HepG2 (cell line): ENCODE measurements around the gene TMCC1. TPM values are rescaled to one million over a fixed set of nuclear protein-coding genes. Genes with fewer than 3 reads are reported as not detected.

ENCODE experiments used
- ATAC-seq: fragments of 200-7000 bp; cut with Tn5 transposase; 3 replicates; pipeline ENCODE4 v1.9.1; 2020; ENCODE audit warnings: mild to moderate bottlenecking, moderate library complexity
- BruUV-seq: library from RNA; stranded (reverse); fragments of 400-500 nt; replicated peaks from 2 replicates; lab custom pipeline; 2021; lab: Mats Ljungman, UMichigan
- CTCF ChIA-PET: fragments of 300-600 bp; formaldehyde crosslinking; extraction: SDS; loops from one replicate; lab custom pipeline; 2021; ENCODE audit warnings: low total read pairs, inconsistent platforms, low intra/inter-chr PET ratio; lab: Yijun Ruan, JAX
- POLR2A ChIA-PET: fragments of 350-600 bp; sonication (Branson Sonifier 250); formaldehyde crosslinking; loops from one replicate; lab custom pipeline; 2020; ENCODE audit warnings: antibody characterized with exemption, inconsistent platforms; lab: Yijun Ruan, JAX
- DNase-seq: peaks from one replicate; pipeline ENCODE4 v3.0.0-alpha.2; 2015; ENCODE audit warnings: low spot score
- FAIRE-seq: peaks from 3 replicates; lab custom pipeline; 2011; peaks lifted over from hg19 to GRCh38; lab: Jason Lieb, UNC
- H2AFZ ChIP-seq: one replicate; pipeline ENCODE4 v1.6.1; 2011; ENCODE audit warnings: low read length, inconsistent platforms
- H3K27ac ChIP-seq: fragments of 300-600 bp; 3 replicates; pipeline ENCODE4 v1.8.0; 2011; ENCODE audit warnings: mixed run types, mild to moderate bottlenecking, mixed read lengths, low read length, inconsistent platforms; ENCODE audit not compliant: insufficient read depth; ENCODE audit errors: extremely low read length
- H3K27me3 ChIP-seq, 2 experiments: fragments of 200-600 bp in 1 of 2; 2 replicates in 1 of 2; 3 replicates in 1 of 2; pipeline versions ENCODE4 v1.6.0 to v1.8.0; 2011; ENCODE audit warnings: low read length in 2 of 2, mild to moderate bottlenecking in 2 of 2, moderate library complexity in 2 of 2, inconsistent platforms in 1 of 2; ENCODE audit not compliant: insufficient read depth in 2 of 2, control insufficient read depth in 1 of 2
- H3K36me3 ChIP-seq, 2 experiments: fragments of 200-600 bp in 1 of 2; replicated peaks in 1 of 2; 2 replicates in 1 of 2; 3 replicates in 1 of 2; pipeline versions ENCODE4 v1.5.1 to v1.8.0; 2011; ENCODE audit warnings: low read length in 2 of 2, inconsistent platforms in 1 of 2; ENCODE audit not compliant: insufficient read depth in 2 of 2, control insufficient read depth in 1 of 2
- H3K4me1 ChIP-seq: 2 replicates; pipeline ENCODE4 v1.5.1; 2012; ENCODE audit warnings: low read length, inconsistent platforms; ENCODE audit not compliant: insufficient read depth
- H3K4me2 ChIP-seq: 2 replicates; pipeline ENCODE4 v1.6.0; 2011; ENCODE audit warnings: low read depth, low read length, inconsistent platforms
- H3K4me3 ChIP-seq, 3 experiments: fragments of 200-600 bp in 1 of 3; sonication (generic), shearing (Covaris generic) in 1 of 3; replicated peaks in 1 of 3; 2 replicates each; pipeline ENCODE4 v1.5.1; 2011 to 2016; ENCODE audit warnings: low read length in 3 of 3, inconsistent platforms in 2 of 3, low read depth in 2 of 3, mild to moderate bottlenecking in 2 of 3, control low read depth in 1 of 3, mixed read lengths in 1 of 3; ENCODE audit not compliant: insufficient read depth in 1 of 3
- H3K79me2 ChIP-seq: one replicate; pipeline ENCODE4 v1.6.1; 2011; ENCODE audit warnings: low read length, inconsistent platforms; ENCODE audit not compliant: insufficient read depth
- H3K9ac ChIP-seq: 2 replicates; pipeline ENCODE4 v1.6.0; 2011; ENCODE audit warnings: mild to moderate bottlenecking, low read depth, low read length, inconsistent platforms; ENCODE audit not compliant: insufficient read depth
- H3K9me3 ChIP-seq: 2 replicates; pipeline ENCODE4 v1.5.1; 2012; ENCODE audit warnings: mild to moderate bottlenecking, low read length
- H4K20me1 ChIP-seq: 2 replicates; pipeline ENCODE4 v1.6.0; 2011; ENCODE audit warnings: inconsistent platforms, mild to moderate bottlenecking, low read length, moderate library complexity; ENCODE audit not compliant: insufficient read depth
- ELF3 ChIP-seq: IDR thresholded peaks from 2 replicates; pipeline ENCODE4 v1.6.1; 2016; ENCODE audit warnings: missing genetic modification reagents, missing compliant biosample characterization
- FOSL2 ChIP-seq: sonication (generic); formaldehyde crosslinking; IDR thresholded peaks from 2 replicates; pipeline ENCODE4 v1.4.0; 2020; ENCODE audit warnings: missing genetic modification reagents
- GATA4 ChIP-seq: sonication (generic); IDR thresholded peaks from 2 replicates; pipeline ENCODE4 v1.6.1; 2016; ENCODE audit warnings: antibody characterized with exemption, low read depth, borderline replicate concordance
- GATAD2A ChIP-seq: IDR thresholded peaks from 2 replicates; pipeline ENCODE4 v1.6.1; 2016
- HMG20A ChIP-seq: IDR thresholded peaks from 2 replicates; pipeline ENCODE4 v1.6.1; 2016; ENCODE audit warnings: borderline replicate concordance
- IRF2 ChIP-seq: IDR thresholded peaks from 2 replicates; pipeline ENCODE4 v1.6.1; 2018; ENCODE audit warnings: missing genetic modification reagents, missing compliant biosample characterization
- KLF15 ChIP-seq: sonication (generic); formaldehyde crosslinking; IDR thresholded peaks from 2 replicates; pipeline ENCODE4 v1.8.1; 2023; ENCODE audit warnings: borderline replicate concordance, mild to moderate bottlenecking, inconsistent platforms, missing genetic modification reagents, mixed read lengths
- NR1H2 ChIP-seq: sonication (generic); formaldehyde crosslinking; IDR thresholded peaks from 2 replicates; pipeline ENCODE4 v1.8.1; 2022; ENCODE audit warnings: low read depth, missing genetic modification reagents, borderline replicate concordance
- RAD21 ChIP-seq: fragments of 450-650 bp; formaldehyde crosslinking; IDR thresholded peaks from 2 replicates; pipeline ENCODE4 v1.5.0; 2020; ENCODE audit warnings: mild to moderate bottlenecking
- SAP130 ChIP-seq: IDR thresholded peaks from 2 replicates; pipeline ENCODE4 v1.6.1; 2016; ENCODE audit warnings: low read depth
- SMC3 ChIP-seq: IDR thresholded peaks from 2 replicates; pipeline ENCODE4 v1.6.1; 2011; ENCODE audit warnings: low read length, improper control_type of control experiment
- TBX3 ChIP-seq: fragments of 450-650 bp; IDR thresholded peaks from 2 replicates; pipeline ENCODE4 v1.6.1; 2017; ENCODE audit warnings: antibody characterized with exemption, mild to moderate bottlenecking, inconsistent platforms, borderline replicate concordance
- TEAD3 ChIP-seq: optimal IDR thresholded peaks from 2 replicates; pipeline ENCODE3; 2016; ENCODE audit warnings: borderline replicate concordance
- TOPORS ChIP-seq: sonication (generic); formaldehyde crosslinking; IDR thresholded peaks from 2 replicates; pipeline ENCODE4 v1.8.0; 2023; ENCODE audit warnings: mild to moderate bottlenecking, missing genetic modification reagents
- ZBTB38 ChIP-seq: sonication (generic); formaldehyde crosslinking; IDR thresholded peaks from 2 replicates; pipeline ENCODE4 v1.5.1; 2020; ENCODE audit warnings: mild to moderate bottlenecking, missing genetic modification reagents
- ZFX ChIP-seq: sonication (generic); formaldehyde crosslinking; IDR thresholded peaks from 2 replicates; pipeline ENCODE4 v1.4.0; 2020; ENCODE audit warnings: mild to moderate bottlenecking, low read depth, missing genetic modification reagents, moderate library complexity
- WGBS: methylation state at CpG from one replicate; pipeline ENCODE4 v1.1.6; 2017; ENCODE audit warnings: low lambda C conversion rate; 5-methylcytosine and 5-hydroxymethylcytosine counted together
- in situ Hi-C: cut with HindIII; loops from 2 replicates; pipeline ENCODE4 v1.10.0; 2017; ENCODE audit warnings: low pct_unique_long_range_greater_than_20kb; ENCODE audit not compliant: extremely low pct_ligation_motif_present
- intact Hi-C: fragments of 100-400 bp; cut with micrococcal nuclease; formaldehyde crosslinking; loops from one replicate; pipeline ENCODE4 v1.10.0; 2022; ENCODE audit not compliant: unreplicated experiment
- polyA plus RNA-seq, 8 experiments: library from polyadenylated mRNA; depleted of rRNA in 3 of 8; stranded (reverse) in 7 of 8; unstranded in 1 of 8; fragments of >200 nt; fragmentation: Illumina TruSeq in 4 of 8; extraction: Trizol in 4 of 8; gene quantifications; 2 replicates each; pipeline versions ENCODE4 v1.2.1 to v1.2.3, GENCODE V29; 2011 to 2016; ENCODE audit warnings: low read depth in 4 of 8, missing spikeins in 1 of 8, mixed read lengths in 1 of 8; ENCODE audit not compliant: insufficient read depth in 1 of 8
- total RNA-seq, 5 experiments: library from RNA; depleted of rRNA; stranded (reverse); fragments of >200 nt; fragmentation: Illumina TruSeq; extraction: Trizol; gene quantifications; 2 replicates each; pipeline ENCODE4 v1.2.3, GENCODE V29; 2016; ENCODE audit warnings: low read depth in 1 of 5
- TF ChIP-seq, protein P1 (sequence below): IDR thresholded peaks from 2 replicates; pipeline ENCODE4 v1.6.1; 2012; ENCODE audit warnings: low read depth, low read length, improper control_type of control experiment
- TF ChIP-seq, protein P2 (sequence below): IDR thresholded peaks from 2 replicates; pipeline ENCODE4 v1.6.1; 2016

The TMCC1 gene
- total and polyA plus RNA-seq, 2 of the 13 experiments (the other 11 are each of a cell fraction or from before 2014, with no cell fraction given) = 12.1 to 264 TPM

DNA sequence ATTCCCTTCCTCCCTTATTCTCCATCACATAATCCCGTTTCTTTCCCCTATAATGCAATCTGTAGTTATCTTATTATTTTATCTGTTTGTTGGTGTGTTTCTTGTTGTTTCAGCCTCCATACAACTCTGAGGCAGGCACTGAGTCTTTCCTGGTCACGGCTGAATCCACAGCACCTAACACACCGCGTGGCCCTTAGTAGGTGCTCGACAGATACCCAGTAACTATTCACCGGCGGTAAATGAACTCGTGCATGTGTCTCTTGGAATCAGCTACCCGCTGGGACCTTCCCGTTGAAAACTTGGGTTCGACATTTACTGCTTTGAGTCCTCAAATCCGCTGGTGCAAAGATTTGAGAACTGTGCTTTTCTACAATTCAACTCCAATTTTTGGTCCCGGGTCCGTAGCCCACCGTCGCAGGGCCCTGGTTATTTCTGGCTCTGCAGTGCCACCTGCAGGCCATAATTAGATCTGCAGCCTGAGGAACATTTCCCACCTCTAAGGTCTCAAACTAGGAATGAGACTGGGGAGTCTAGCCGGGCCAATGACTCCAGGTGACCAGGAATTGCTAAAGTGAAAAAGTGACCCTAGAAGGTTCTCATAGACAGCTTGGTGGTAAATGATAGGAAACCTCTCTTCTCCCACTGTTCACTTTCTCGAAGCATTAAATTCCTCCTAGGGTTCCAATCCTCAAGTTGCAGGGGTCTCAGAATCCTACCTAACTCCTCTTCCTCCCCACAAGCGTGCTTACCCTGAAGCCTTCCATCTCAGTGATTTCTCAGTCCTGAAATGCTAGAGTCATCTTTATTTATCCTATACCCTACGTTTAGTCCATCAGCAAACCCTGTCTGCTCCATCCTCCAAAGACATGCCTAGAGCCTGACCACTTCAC is 41.0 kb upstream of the TMCC1 start:
- no peaks in the 10 kb centered on the region for H3K36me3 ChIP-seq
- FAIRE-seq (peak; percentile 76), DNase-seq (peak; percentile 23), ATAC-seq (peak; percentile 51)
- H3K4me2 ChIP-seq = peak overlapping the region; percentile 89
- H3K9me3 ChIP-seq = peaks cover 13% of the 10 kb centered on the region
- peak overlapping the region; percentile 59 for H2AFZ ChIP-seq
- H3K9ac ChIP-seq = peak overlapping the region; percentile 32; the same call in 1 of the 2 replicates
- intact Hi-C loops (loop anchor here (1.0 to 5.0 kb wide), 6 partner anchors 42 to 444 kb away; partner anchors contain the start of gene TMCC1), in situ Hi-C loops (loop anchor here (5.0 to 10.0 kb wide), 3 partner anchors 100 to 307 kb away; no protein-coding TSS in a partner anchor)
- H3K27ac ChIP-seq = no peak overlapping the region
- CTCF ChIA-PET = interaction anchor here (0.7 to 1.2 kb wide), 4 partner anchors 11 to 306 kb away, joined by 3 read pairs; no protein-coding TSS in a partner anchor
- H3K4me1 ChIP-seq = peaks cover 45% of the 10 kb centered on the region
- WGBS = 1% methylated on average over 19 of the region's 20 CpGs
- H3K79me2 ChIP-seq = no peaks in the 10 kb centered on the region
- 0 out of 5 replicates have a peak, but pooled peaks cover 0 to 9% of the 10 kb centered on the region in 2 experiments for H3K27me3 ChIP-seq
- POLR2A ChIA-PET = no interaction called here
- no peaks in the 10 kb centered on the region for H4K20me1 ChIP-seq
- BruUV-seq = no TSS peak
- H3K4me3 ChIP-seq = peak overlapping the region; percentile 23 to 53 (median 44)
- peak; percentile 11; the same call in 1 of the 2 replicates for TF ChIP-seq SAP130 (CRISPR knock-in tag)
- TF ChIP-seq TBX3 = no peak
- 0 out of 2 replicates have a peak, but pooled peaks have one; percentile 20 for TF ChIP-seq ZBTB38 (CRISPR knock-in tag)
- no peak for TF ChIP-seq KLF15
- TF ChIP-seq ELF3 (CRISPR knock-in tag) = 0 out of 2 replicates have a peak, but pooled peaks have one; percentile 28
- peak; percentile 9 for TF ChIP-seq TEAD3 (CRISPR knock-in tag)
- peak; percentile 76 for TF ChIP-seq SMC3
- 0 out of 2 replicates have a peak, but pooled peaks have one; percentile 16 for TF ChIP-seq FOSL2
- 0 out of 2 replicates have a peak, but pooled peaks have one; percentile 14 for TF ChIP-seq HMG20A (CRISPR knock-in tag)
- TF ChIP-seq, protein P1, sequence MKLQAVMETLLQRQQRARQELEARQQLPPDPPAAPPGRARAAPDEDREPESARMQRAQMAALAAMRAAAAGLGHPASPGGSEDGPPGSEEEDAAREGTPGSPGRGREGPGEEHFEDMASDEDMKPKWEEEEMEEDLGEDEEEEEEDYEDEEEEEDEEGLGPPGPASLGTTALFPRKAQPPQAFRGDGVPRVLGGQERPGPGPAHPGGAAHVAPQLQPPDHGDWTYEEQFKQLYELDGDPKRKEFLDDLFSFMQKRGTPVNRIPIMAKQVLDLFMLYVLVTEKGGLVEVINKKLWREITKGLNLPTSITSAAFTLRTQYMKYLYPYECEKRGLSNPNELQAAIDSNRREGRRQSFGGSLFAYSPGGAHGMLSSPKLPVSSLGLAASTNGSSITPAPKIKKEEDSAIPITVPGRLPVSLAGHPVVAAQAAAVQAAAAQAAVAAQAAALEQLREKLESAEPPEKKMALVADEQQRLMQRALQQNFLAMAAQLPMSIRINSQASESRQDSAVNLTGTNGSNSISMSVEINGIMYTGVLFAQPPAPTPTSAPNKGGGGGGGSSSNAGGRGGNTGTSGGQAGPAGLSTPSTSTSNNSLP = peak; percentile 37; the same call in 1 of the 2 replicates
- TF ChIP-seq, protein P2, sequence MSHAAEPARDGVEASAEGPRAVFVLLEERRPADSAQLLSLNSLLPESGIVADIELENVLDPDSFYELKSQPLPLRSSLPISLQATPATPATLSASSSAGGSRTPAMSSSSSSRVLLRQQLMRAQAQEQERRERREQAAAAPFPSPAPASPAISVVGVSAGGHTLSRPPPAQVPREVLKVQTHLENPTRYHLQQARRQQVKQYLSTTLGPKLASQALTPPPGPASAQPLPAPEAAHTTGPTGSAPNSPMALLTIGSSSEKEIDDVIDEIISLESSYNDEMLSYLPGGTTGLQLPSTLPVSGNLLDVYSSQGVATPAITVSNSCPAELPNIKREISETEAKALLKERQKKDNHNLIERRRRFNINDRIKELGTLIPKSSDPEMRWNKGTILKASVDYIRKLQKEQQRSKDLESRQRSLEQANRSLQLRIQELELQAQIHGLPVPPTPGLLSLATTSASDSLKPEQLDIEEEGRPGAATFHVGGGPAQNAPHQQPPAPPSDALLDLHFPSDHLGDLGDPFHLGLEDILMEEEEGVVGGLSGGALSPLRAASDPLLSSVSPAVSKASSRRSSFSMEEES = no peak
- peak; percentile 24; the same call in 1 of the 2 replicates for TF ChIP-seq GATAD2A (CRISPR knock-in tag)
- no peak for TF ChIP-seq GATA4
- no peak for TF ChIP-seq NR1H2 (CRISPR knock-in tag)
- peak; percentile 38; the same call in 1 of the 2 replicates for TF ChIP-seq IRF2 (CRISPR knock-in tag)
- 0 out of 2 replicates have a peak, but pooled peaks have one; percentile 22 for TF ChIP-seq ZFX (CRISPR knock-in tag)
- TF ChIP-seq RAD21 = peak; percentile 77
- TF ChIP-seq TOPORS (CRISPR knock-in tag) = 0 out of 2 replicates have a peak, but pooled peaks have one; percentile 23
